ENCODE data around the gene TBC1D10B.

DNA sequence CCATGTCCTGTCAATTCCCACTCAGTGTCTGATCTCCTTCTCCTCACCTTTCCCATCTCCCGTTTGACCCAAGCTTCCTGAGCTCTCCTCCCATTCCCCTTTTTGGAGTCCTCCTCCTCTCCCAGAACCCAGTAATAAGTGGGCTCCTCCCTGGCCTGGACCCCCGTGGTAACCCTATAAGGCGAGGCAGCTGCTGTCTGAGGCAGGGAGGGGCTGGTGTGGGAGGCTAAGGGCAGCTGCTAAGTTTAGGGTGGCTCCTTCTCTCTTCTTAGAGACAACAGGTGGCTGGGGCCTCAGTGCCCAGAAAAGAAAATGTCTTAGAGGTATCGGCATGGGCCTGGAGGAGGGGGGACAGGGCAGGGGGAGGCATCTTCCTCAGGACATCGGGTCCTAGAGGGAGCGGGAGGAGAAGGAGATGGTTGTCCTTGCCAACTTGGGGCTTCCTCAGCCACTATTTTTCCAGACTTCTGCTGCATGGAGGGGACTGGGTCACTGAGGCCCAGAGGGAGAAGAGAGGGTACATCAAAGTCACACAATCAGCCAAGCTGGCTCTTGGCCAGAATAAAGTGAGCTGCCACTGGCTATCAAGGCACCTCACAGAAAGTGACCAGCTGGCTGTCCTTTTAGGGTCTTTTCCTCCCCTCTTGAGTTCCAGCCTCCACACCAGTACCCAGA lies 1.9 kb upstream of the TBC1D10B start:
- TF ChIP-seq, protein P1, sequence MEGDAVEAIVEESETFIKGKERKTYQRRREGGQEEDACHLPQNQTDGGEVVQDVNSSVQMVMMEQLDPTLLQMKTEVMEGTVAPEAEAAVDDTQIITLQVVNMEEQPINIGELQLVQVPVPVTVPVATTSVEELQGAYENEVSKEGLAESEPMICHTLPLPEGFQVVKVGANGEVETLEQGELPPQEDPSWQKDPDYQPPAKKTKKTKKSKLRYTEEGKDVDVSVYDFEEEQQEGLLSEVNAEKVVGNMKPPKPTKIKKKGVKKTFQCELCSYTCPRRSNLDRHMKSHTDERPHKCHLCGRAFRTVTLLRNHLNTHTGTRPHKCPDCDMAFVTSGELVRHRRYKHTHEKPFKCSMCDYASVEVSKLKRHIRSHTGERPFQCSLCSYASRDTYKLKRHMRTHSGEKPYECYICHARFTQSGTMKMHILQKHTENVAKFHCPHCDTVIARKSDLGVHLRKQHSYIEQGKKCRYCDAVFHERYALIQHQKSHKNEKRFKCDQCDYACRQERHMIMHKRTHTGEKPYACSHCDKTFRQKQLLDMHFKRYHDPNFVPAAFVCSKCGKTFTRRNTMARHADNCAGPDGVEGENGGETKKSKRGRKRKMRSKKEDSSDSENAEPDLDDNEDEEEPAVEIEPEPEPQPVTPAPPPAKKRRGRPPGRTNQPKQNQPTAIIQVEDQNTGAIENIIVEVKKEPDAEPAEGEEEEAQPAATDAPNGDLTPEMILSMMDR (IDR thresholded peaks at IDR 0.05), result no peak
- no peak for TF ChIP-seq POLR2AphosphoS5 (IDR thresholded peaks at IDR 0.05)

All from prostate gland (tissue), 2 donors.